ENCODE measurements around the gene SUSD4.
"Not testable (repeated sequence)": the region's sequence is repeated elsewhere in the genome, so short reads cannot be mapped to it uniquely, and the experiment has no call there.

The SUSD4 gene, protein sequence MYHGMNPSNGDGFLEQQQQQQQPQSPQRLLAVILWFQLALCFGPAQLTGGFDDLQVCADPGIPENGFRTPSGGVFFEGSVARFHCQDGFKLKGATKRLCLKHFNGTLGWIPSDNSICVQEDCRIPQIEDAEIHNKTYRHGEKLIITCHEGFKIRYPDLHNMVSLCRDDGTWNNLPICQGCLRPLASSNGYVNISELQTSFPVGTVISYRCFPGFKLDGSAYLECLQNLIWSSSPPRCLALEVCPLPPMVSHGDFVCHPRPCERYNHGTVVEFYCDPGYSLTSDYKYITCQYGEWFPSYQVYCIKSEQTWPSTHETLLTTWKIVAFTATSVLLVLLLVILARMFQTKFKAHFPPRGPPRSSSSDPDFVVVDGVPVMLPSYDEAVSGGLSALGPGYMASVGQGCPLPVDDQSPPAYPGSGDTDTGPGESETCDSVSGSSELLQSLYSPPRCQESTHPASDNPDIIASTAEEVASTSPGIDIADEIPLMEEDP

GRCh38 chr1:223363856-223364684, at the start of gene SUSD4:
Gene SUSD4 (minus strand): TSS chr1:223364176. CDS start chr1:223363425, 751 bp downstream.
- peak; percentile 82 for DNase-seq

DNA sequence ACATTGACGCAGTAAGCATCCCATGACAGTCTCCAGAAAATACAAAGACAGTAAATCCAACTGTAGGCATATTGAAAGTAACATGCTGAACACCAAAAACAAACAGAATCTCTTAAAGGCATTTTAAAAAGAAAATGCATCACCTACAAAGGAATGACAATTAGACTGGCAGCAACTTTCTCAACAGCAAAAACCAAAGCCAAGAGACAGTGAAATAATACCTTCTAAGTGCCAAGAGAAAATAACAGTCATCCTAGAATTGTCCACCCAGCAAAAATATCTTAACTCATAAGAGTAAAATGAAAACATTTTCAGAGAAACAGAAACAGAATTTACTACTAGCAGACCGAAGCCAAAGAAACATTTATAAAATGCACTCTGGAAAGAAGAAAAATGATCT, 49.2 kb upstream of the SUSD4 start:
- no peak for DNase-seq

DNA sequence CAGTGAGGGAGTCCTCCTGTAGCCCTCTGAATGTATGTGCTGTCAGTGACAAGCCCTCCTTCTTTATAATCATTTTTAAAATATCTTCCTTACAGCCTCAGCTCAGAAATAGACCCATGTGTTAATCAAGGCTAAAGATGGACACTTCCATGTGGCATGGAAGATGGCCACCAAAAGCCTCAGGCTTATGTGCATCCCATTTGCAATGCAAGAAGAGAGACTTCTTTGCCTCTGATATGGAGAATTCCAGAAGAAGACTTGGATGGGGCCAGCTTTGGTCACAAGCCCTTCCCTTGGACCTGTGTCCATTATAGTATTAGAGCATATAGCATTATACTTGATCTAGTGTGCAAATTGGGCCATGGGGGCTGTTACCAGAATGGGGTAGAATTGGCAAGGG, 47.7 kb upstream of the SUSD4 start:
- no peak for DNase-seq

- no peak for DNase-seq
Measured at GRCh38 chr1:223411309-223411708, 47.3 kb upstream of the SUSD4 start.

- no peak for DNase-seq
Measured at GRCh38 chr1:223410036-223410435, 46.1 kb upstream of the SUSD4 start.

GRCh38 chr1:223405507-223405906, 41.5 kb upstream of the SUSD4 start:
- no peak for DNase-seq

GRCh38 chr1:223403184-223403815, 39.3 kb upstream of the SUSD4 start:
- DNase-seq: peak; percentile 48

GRCh38 chr1:223402790-223403142, 38.8 kb upstream of the SUSD4 start:
- no peak for DNase-seq

DNA sequence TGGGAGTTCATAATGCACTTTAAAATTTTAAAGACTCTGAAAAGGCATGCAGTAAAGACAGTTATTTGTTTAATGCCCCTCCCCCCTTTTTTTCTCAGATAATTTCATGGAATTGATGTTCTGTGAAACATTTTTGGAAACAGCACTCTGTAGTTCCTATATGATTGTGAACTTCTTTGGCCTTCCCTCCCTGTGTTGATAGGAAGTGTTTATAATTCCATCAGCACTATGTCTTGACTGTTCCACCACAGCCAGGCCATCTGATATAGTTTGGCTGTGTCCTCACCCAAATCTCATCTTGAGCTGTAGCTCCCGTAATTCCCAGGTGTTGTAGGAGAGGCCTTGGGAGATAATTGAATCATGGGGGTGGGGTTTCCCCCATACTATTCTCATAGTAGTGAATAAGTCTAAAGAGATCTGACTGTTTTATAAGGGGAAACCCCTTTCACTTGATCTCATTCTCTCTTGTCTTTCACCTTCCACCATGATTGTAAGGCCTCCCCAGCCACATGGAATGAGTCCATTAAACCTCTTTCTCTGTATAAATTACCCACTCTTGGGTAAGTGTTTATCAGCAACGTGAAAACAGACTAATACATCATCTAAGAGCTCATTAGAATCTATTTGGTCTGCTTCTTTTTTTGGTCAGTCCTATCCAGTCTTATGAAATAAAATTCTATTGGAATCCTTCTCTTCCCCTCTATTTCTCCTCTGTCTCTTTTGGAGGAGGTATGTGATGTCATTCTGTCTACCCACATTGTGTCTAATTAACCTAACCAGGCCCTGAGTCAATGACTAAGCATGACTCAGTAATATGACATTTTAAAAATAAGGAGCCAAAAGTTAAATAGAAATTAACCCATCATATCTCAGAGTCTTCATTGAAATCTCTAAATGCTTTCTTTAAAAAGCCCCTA, 38.2 kb upstream of the SUSD4 start:
- DNase-seq: no peak

DNA sequence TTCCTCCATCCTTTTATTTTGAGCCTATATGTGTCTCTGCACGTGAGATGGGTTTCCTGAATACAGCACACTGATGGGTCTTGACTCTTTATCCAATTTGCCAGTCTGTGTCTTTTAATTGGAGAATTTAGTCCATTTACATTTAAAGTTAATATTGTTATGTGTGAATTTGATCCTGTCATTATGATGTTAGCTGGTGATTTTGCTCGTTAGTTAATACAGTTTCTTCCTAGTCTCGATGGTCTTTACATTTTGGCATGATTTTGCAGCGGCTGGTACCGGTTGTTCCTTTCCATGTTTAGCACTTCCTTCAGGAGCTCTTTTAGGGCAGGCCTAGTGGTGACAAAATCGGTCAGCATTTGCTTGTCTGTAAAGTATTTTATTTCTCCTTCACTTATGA, 35.4 kb upstream of the SUSD4 start:
- DNase-seq: not testable (repeated sequence)

GRCh38 chr1:223394706-223395105, 30.7 kb upstream of the SUSD4 start:
- no peak for DNase-seq

DNA sequence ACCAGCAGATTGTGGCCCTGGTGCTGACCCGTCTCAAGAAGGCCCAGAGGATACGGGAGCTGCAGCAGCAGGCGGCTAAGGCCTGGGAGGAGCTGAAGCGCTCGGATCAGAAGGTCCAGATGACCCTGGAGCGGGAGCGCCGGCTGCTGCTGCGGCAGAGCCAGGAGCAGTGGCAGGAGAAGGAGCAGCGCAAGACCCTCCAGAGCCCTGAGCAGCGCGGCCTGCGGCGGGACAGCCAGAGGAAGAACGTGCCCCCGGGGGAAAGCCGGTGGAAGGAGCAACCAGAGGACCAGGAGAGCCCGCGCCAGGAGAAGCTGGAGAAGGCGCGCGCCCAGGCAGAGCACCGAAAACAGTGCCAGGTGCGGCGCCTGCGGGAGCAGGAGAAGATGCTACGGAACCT, 30.3 kb upstream of the SUSD4 start:
- no peak for DNase-seq

GRCh38 chr1:223393275-223394214, 29.6 kb upstream of the SUSD4 start, which contains the start of gene CCDC185:
Gene CCDC185 (plus strand): TSS chr1:223393415. CDS start chr1:223393476, 61 bp downstream.
- no peak for DNase-seq

GRCh38 chr1:223390618-223391017, 26.6 kb upstream of the SUSD4 start:
- DNase-seq: no peak

GRCh38 chr1:223386013-223386412, 22.0 kb upstream of the SUSD4 start:
- no peak for DNase-seq

GRCh38 chr1:223378754-223379153, 14.8 kb upstream of the SUSD4 start:
- DNase-seq: no peak

- no peak for DNase-seq
Measured at GRCh38 chr1:223374064-223374610, 10.2 kb upstream of the SUSD4 start.

- DNase-seq: peak; percentile 4
Measured at GRCh38 chr1:223364685-223365382, 858 bp upstream of the SUSD4 start.

DNA sequence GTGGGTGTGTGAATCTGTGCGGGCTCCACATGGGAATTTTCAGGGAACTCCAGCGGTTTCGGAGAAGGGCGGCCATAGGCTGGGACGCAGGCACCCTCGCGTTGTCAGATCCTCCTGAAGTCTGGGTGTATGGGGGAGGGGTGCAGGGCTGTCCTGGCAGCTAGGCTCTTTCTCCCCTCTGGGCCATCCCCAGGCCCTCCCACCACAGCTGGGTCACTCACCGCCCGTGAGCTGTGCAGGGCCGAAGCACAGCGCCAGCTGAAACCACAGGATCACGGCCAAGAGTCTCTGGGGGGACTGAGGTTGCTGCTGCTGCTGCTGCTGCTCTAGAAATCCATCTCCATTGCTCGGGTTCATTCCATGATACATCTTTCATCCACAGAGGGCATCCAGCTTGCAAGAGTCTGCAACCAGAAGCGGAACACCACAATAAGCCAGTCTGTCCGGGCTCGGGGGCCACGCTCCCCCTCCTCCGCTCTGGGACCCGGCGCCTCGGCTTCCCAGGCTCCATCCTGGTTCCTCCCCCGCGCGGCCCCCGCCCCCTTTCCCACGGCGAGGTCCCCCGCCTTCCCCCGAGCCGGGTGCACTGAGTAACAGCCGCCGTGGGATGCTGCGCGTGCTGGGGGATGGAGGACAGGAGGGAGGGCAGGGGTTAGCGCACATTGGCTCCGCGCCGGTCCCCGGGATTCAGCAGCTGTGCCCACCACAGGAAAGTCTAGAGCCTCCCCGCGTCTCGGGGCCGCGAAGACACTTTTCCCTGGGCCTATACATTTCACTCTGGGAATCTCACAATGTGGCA, 720 bp downstream of the SUSD4 start:
- DNase-seq: peak; percentile 42

Data from NCI-H1105 (cell line).